Fibroblast of villous mesenchyme (primary cell): ENCODE data around the gene ITGAL. TPM values are rescaled to one million over a fixed set of nuclear protein-coding genes. Genes with fewer than 3 reads are reported as not detected.

Experiments
- DNase-seq: peaks from one replicate; pipeline ENCODE4 v3.0.0-alpha.2; 2010; ENCODE audit warnings: low read depth
- H3K4me3 ChIP-seq: 2 replicates; pipeline ENCODE4 v1.5.1; 2011; ENCODE audit warnings: low read depth, mild to moderate bottlenecking, low read length
- small RNA-seq: library from RNA; depleted of rRNA; stranded (forward); fragments of <200 nt; gene quantifications from one replicate; pipeline ENCODE3, GENCODE V24; 2012
- total RNA-seq: library from RNA; depleted of rRNA; stranded (reverse); fragments of >200 nt; gene quantifications from 2 replicates; pipeline ENCODE4 v1.2.3, GENCODE V29; 2012
- TF ChIP-seq, protein P1 (sequence below): IDR thresholded peaks from 2 replicates; pipeline ENCODE4 v1.5.1; 2012; ENCODE audit warnings: low read depth, mild to moderate bottlenecking, low read length; ENCODE audit not compliant: insufficient read depth

Gene ITGAL
- total RNA-seq, 1 donor: not detected

GRCh38 chr16:30571445-30572322, 99.1 kb downstream of the ITGAL start, which contains the start of gene ZNF688:
TSS of gene ZNF688 (minus strand) at chr16:30571714. CDS start at chr16:30571629, 85 bp downstream.
- H3K4me3 ChIP-seq: peak within 1 kb of the TSS; percentile 72
- TF ChIP-seq, protein P1, sequence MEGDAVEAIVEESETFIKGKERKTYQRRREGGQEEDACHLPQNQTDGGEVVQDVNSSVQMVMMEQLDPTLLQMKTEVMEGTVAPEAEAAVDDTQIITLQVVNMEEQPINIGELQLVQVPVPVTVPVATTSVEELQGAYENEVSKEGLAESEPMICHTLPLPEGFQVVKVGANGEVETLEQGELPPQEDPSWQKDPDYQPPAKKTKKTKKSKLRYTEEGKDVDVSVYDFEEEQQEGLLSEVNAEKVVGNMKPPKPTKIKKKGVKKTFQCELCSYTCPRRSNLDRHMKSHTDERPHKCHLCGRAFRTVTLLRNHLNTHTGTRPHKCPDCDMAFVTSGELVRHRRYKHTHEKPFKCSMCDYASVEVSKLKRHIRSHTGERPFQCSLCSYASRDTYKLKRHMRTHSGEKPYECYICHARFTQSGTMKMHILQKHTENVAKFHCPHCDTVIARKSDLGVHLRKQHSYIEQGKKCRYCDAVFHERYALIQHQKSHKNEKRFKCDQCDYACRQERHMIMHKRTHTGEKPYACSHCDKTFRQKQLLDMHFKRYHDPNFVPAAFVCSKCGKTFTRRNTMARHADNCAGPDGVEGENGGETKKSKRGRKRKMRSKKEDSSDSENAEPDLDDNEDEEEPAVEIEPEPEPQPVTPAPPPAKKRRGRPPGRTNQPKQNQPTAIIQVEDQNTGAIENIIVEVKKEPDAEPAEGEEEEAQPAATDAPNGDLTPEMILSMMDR: no peak
- peak; percentile 99 for DNase-seq

Small RNAs within 50 kb of the gene (small RNA-seq; reads per million reads assigned to genes)
- not detected for gene MIR4518
- gene RF00019: not detected
- gene RNU7-61P: 0.28 reads per million

Other genes starting within 250 kb of the ITGAL start
- gene NPIPB13, start 224.3 kb upstream of the ITGAL start, total RNA-seq: 0.97 TPM in 1 of 2 replicates, not detected in the other
- gene CD2BP2, start 117.4 kb upstream of the ITGAL start, total RNA-seq: 35.1 and 40.6 TPM in 2 replicates
- gene TBC1D10B, start 102.2 kb upstream of the ITGAL start, total RNA-seq: 37.1 and 37.7 TPM in 2 replicates
- not detected in 2 replicates for gene MYL11, start 97.9 kb upstream of the ITGAL start, total RNA-seq
- 0.43 TPM in 1 of 2 replicates, not detected in the other for gene SEPTIN1, start 90.2 kb upstream of the ITGAL start, total RNA-seq
- gene ZNF48, start 77.3 kb upstream of the ITGAL start, total RNA-seq: 10.4 and 12.6 TPM in 2 replicates
- 9.5 and 10.0 TPM in 2 replicates for gene ZNF771, start 65.1 kb upstream of the ITGAL start, total RNA-seq
- 12.9 and 18.6 TPM in 2 replicates for gene DCTPP1, start 42.7 kb upstream of the ITGAL start, total RNA-seq
- 7.8 and 9.3 TPM in 2 replicates for gene SEPHS2, start 26.9 kb upstream of the ITGAL start, total RNA-seq
- 19.0 and 22.0 TPM in 2 replicates for gene ZNF768, start 53.8 kb downstream of the ITGAL start, total RNA-seq
- 11.7 and 12.6 TPM in 2 replicates for gene ZNF747, start 62.1 kb downstream of the ITGAL start, total RNA-seq
- 4.3 and 6.1 TPM in 2 replicates for gene ZNF764, start 85.6 kb downstream of the ITGAL start, total RNA-seq
- 6.5 and 12.9 TPM in 2 replicates for gene ZNF688, start 99.0 kb downstream of the ITGAL start, total RNA-seq
- gene ZNF785, start 113.0 kb downstream of the ITGAL start, total RNA-seq: 9.7 and 13.0 TPM in 2 replicates
- 6.9 and 7.4 TPM in 2 replicates for gene ZNF689, start 137.6 kb downstream of the ITGAL start, total RNA-seq
- gene PRR14, start 178.2 kb downstream of the ITGAL start, total RNA-seq: 5.2 and 5.6 TPM in 2 replicates
- gene FBRS, start 185.7 kb downstream of the ITGAL start, total RNA-seq: 30.2 and 30.3 TPM in 2 replicates
- 15.1 and 16.8 TPM in 2 replicates for gene SRCAP, start 226.4 kb downstream of the ITGAL start, total RNA-seq